ENCODE data around the gene OGDH. TPM values are rescaled to one million over a fixed set of nuclear protein-coding genes. Genes with fewer than 3 reads are reported as not detected.
"Not testable (repeated sequence)": the region's sequence is repeated elsewhere in the genome, so short reads cannot be mapped to it uniquely, and the experiment has no call there.

OGDH gene
- total RNA-seq, 1 experiment from 2014 or later: 56.0 TPM

DNA sequence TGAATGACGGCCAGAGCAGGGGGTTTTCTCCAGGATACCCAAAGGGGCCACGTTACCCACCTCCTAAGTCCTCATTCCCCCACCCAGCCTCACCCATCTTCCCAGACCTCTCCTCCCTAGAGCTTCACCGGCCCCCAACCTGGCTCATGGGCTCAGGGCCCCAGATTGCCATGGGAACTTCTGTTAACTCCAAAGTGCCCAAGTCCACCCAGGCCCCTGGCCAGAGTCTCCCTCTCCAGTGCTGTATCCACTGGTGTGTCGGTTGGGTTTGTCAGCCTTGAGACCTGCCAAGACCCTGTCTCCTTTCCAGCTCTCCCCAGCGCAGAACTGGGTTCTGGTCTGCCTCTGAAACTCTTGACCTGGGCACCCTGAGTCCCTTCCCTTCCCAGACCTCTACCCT lies 105.1 kb downstream of the OGDH start:
- in situ Hi-C loops (cut with HindIII; ENCODE audit: low pct_unique_long_range_greater_than_20kb, low sequenced_read_pairs): no loop called here
- no peak for DNase-seq (ENCODE audit: low read depth)

DNA sequence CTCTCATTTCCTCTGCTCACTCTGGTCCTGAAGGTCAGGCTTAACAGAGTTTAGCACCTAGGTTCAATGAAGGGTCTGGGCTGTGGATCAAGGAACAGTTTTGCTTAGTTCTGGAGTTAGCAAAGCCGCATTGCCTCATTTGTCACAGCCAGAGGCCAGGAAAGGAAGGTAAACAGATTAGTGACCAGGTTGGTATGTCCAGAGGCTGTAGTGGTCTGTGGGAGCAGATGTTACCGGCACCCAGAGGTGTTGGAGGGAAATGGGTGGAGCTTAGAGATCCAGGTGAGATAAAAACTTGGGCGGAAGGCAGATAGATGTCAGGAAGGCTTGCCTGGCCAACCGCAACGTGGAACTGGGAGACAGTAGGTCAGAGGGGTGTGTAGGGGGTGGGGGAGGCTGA lies 105.6 kb downstream of the OGDH start:
- DNase-seq (ENCODE audit: low read depth): no peak
- in situ Hi-C loops (cut with HindIII; ENCODE audit: low pct_unique_long_range_greater_than_20kb, low sequenced_read_pairs): no loop called here

DNA sequence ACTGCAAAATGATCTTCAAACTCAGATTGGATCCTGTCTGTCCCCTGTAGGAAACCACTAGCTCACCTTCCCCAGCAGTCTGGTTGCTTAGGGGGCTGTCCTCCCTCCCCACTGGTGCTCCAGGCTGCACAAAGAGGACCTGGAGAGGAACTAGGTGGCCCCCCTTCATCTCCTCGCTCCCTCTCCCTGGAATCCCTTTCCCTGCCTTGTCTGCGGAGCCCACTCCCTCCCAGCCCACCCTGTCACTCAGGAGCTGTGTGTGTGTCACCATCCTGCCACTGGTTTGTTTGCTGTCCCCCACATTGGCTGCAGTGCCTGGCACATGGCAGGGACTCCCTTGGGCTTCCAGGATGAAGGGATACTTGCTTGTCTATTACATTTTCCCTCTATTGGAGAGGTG lies 106.7 kb downstream of the OGDH start:
- in situ Hi-C loops (cut with HindIII; ENCODE audit: low pct_unique_long_range_greater_than_20kb, low sequenced_read_pairs): no loop called here
- DNase-seq (ENCODE audit: low read depth): no peak

DNA sequence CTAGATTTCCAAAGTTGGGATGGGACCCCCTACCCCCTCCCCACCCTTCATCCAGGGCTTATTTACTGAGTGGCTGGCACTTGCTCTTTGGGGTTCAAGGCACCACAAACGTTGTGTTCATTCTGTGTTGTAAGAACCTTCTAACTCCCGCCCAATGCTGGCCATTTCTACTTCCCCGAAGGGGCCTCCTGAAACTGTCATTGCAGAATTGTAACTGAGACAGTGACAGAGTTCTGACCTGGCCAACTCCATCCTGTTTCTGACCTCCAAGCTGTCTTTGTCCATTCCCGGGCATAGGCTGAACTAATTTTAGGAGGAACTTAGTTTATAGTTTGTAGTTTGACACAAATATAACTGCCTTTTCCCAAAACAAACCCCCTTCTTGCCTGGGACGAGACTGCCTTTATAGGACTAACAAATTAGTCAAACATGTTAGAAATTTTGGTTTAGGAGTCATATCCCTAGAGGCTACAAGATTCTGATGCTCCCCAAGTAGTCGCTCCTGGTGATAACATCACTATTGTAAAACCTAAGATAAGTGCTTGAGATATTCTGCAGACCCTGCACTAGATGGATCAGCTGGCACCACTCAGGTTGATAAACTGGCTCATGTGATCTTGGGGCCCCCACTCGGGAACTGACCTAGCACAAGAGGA lies 107.4 kb downstream of the OGDH start:
- DNase-seq (ENCODE audit: low read depth): no peak
- in situ Hi-C loops (cut with HindIII; ENCODE audit: low pct_unique_long_range_greater_than_20kb, low sequenced_read_pairs): no loop called here

DNA sequence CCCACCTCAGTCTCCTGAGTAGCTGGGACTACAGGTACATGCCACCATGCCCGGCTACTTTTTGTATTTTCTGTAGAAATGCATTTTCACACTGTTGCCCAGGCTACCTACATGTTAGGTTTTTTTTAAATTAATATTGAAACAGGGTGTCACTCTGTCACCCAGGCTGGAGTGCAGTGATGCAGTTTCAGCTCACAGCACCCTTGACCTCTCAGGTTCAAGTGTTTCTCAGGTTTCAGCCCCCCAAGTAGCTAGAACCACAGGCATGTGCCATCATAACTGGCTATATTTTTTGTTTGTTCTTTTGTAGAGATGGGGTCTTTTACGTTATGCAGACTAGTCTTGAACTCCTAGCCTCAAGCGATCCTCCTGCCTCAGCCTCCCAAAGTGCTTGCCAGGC lies 109.8 kb downstream of the OGDH start:
- DNase-seq (ENCODE audit: low read depth): no peak
- in situ Hi-C loops (cut with HindIII; ENCODE audit: low pct_unique_long_range_greater_than_20kb, low sequenced_read_pairs): no loop called here

DNA sequence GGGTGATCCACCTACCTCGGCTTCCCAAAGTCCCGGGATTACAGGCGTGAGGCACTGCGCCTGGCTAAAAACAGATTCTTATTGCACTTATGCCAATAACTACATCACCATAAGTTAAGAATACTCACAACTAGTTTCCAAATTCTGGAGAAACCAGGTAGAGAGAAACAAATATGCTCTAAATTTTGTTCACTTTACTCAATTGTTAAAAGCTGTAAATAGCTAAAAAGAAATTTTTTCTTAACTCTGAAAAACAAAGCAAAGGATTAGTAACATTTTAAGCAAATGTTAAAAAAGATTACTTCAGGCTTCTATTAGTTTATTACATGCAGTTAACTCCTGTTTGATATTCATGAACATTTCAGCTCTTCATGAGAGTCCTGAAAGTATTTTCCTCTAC lies 113.9 kb downstream of the OGDH start:
- DNase-seq (ENCODE audit: low read depth): no peak

DNA sequence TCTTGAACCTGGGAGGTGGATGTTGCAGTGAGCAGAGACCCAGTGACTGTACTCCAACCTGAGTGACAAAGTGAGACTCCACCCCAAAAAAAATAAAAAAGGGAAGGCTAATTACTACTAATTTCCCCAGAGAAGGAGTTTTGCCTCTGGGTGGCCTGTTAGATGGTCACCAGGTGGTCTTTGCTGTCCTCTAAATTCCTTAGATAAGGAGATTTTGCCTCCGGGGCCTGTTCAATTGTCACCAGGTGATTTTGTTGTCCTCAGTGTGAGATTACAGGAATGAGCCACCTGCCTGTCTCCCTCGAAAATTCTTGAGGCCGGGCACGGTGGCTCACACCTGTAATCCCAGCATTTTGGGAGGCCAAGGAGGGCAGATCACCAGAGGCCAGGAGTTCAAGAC lies 117.8 kb downstream of the OGDH start:
- DNase-seq (ENCODE audit: low read depth): no peak
- in situ Hi-C loops (cut with HindIII; ENCODE audit: low pct_unique_long_range_greater_than_20kb, low sequenced_read_pairs): no loop called here

More for the DNA sequence above, 113.9 kb downstream of the OGDH start:
- in situ Hi-C loops (cut with HindIII; ENCODE audit: low pct_unique_long_range_greater_than_20kb, low sequenced_read_pairs): no loop called here

DNA sequence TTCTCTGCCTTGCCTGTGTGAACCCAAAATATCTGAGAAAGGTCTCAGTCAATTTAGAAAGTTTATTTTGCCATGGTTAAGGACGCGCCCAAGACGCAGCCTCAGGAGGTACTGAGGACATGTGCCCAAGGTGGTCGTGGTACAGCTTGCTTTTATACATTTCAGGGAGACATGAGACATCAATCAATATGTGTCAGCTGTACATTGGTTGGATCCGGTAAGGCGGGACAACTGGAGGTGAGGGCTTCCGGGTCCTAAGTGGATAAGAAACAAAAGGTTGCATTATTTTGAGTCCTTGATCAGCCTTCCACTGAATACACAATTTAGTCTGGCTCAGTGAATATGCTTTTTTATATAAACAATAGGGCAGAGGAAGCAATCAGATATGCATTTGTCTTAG lies 119.8 kb downstream of the OGDH start:
- DNase-seq (ENCODE audit: low read depth); in situ Hi-C loops (cut with HindIII; ENCODE audit: low pct_unique_long_range_greater_than_20kb, low sequenced_read_pairs): not testable (repeated sequence)

DNA sequence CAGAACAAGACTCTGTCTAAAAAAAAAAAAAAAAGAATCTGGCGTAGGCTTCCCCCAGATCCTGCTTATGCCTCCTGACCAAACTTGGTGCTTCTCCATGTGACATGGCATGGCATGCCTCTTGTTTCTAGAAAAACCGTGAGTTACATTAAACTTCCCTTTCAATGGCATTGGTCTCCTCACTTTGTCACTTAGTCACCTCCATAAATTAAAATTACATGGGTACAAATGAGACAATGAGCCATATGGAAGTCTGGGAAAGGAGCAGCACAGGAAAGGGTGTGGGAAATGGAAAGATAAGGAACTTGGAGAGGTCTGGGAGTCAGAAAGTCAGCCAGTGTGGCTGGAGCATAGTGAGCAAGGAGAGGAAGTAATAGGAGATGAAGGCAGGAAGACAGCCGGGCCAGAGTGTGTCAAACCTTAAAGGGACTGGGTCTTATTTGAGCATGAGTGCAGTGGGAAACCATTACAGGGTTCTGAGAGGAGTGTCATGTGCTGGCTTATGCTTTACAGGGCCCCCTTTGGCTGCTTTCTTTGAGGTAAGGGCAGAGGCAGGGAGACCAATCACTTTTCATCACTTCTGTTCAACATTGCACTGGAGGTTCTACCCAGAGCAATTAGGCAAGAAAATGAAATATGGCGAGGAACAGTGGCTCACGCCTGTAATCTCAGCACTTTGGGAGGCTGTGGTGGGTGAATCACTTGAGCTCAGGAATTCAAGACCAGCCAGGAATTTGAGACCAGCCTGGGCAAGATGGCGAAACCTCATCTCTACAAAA lies 120.9 kb downstream of the OGDH start:
- no peak for DNase-seq (ENCODE audit: low read depth)
- in situ Hi-C loops (cut with HindIII; ENCODE audit: low pct_unique_long_range_greater_than_20kb, low sequenced_read_pairs): no loop called here

DNA sequence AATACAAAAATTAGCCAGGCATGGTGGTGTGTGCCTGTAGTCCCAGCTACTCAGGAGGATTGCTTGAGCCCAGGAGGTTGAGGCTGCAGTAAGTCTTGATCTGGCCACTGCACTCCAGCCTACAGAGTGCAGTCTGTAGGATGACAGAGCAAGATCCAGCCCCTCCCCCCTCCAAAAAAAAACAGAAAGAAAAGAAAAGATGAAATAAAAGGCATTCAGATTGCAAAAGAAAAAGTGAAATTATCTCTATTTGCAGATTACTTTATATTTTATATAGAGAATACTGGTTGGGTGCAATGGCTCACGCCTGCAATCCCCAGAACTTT lies 121.5 kb downstream of the OGDH start:
- in situ Hi-C loops (cut with HindIII; ENCODE audit: low pct_unique_long_range_greater_than_20kb, low sequenced_read_pairs): no loop called here
- DNase-seq (ENCODE audit: low read depth): no peak

DNA sequence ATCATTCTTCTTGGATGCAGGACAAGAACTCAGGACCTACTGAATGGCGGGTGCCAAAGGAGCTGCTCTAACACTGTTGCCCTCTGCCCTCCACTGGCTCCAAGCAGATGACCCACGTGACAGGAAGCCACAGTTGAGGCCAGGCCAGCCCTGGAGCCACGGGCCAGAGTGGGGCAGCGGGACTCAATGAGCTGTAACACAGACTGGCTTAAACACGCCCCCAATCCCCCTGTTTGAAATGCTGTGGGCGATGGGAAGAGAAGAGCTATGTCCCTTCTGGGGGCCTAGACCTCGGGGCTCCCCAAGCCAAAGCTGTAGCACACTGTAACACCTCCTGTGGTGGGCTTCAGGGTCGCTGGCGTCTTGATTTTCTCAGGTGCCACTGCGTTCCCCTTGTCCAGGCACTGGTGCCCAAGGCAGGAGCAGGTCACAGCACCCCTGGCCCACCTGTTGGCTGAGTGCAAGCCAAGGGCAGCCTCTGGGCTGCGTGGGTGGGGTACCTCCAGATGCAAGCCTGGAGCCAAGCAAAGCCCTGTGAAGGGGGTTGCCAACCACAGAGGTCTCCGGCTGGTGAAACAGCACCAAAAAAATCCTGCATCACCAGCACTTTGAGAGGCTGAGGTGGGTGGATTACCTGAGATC lies 123.6 kb downstream of the OGDH start:
- no peak for DNase-seq (ENCODE audit: low read depth)
- in situ Hi-C loops (cut with HindIII; ENCODE audit: low pct_unique_long_range_greater_than_20kb, low sequenced_read_pairs): no loop called here

DNA sequence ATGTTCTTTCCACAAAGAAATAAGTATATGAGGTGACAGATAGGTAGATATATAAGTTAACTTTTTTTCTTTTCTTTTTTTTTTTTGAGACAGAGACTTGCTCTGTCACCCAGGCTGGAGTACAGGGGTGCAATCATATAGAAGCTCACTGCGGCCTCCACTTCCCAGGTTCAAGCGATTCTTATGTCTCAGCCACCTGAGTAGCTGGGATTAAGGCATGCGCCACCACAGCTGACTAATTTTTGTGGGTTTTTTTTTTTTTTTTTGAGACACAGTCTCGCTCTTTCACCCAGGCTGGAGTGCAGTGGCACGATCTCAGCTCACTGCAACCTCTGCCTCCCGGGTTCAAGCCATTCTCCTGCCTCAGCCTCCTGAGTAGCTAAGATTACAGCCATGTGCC lies 126.5 kb downstream of the OGDH start:
- DNase-seq (ENCODE audit: low read depth); in situ Hi-C loops (cut with HindIII; ENCODE audit: low pct_unique_long_range_greater_than_20kb, low sequenced_read_pairs): not testable (repeated sequence)

DNA sequence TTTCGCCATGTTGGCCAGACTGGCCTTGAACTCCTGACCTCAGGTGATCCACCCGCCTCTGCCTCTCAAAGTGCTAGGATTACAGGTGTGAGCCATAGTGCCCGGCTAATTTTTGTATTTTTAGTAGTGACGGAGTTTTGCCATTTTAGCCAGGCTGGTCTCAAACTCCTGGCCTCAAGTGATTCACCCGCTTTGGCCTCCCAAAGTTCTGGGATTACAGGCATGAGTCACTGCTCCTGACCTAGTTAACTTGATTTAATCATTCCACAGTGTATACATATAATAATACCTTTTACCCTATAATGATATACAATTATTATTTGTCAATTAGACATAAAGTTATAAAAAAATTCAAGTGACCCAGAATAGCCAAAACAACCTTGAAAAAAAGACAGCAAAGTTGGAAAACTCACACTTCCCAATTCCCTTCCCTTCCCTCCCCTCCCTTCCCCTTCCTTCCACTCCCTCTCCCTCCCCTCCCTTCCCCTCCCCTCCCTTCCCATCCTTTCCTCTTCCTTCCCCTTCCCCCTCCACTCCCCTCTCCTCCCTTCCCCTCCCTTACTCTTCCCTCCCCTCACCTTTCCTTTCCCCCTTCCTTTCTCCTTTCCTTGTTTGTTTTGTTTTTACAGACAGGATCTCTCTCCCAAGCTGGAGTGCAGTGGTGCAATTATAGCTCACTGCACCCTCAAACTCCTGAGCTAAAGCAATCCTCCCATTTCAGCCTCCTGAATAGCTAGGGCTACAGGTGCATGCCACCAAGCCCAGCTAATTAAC lies 127.5 kb downstream of the OGDH start:
- in situ Hi-C loops (cut with HindIII; ENCODE audit: low pct_unique_long_range_greater_than_20kb, low sequenced_read_pairs): no loop called here
- DNase-seq (ENCODE audit: low read depth): peak; percentile 46

DNA sequence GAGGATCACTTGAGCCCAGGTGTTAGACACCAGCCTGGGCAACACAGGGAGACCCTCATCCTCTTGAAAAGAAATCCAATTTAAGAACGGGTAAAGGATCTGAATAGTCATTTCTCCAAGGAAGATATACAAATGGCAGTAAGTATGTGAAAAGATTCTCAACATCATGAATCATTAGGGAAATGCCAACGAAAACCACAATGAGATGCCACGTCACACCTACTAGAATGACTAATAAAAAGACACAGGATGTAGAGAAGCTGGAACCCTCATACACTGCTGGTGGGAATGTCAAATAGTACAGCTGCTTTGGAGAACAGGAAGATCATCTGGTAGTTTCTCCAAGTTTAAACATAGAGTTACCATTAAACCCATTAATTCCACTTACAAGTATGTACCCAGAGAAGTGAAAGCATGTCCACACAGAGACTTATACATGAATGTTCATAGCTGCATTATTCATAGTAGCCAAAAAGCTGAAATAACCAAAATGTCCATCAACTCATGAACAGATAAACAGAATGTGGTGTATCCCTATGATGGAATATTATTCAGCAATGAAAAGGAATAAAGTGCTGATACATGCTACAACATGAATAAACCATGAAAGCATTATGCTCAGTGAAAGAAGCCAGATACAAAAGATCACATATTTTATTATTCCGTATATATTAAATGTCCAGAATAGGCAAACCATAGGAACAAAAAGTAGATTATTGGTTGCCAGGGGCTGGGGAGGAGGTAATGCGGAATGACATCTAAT lies 129.2 kb downstream of the OGDH start:
- peak; percentile 93 for DNase-seq (ENCODE audit: low read depth)
- in situ Hi-C loops (cut with HindIII; ENCODE audit: low pct_unique_long_range_greater_than_20kb, low sequenced_read_pairs): no loop called here

DNA sequence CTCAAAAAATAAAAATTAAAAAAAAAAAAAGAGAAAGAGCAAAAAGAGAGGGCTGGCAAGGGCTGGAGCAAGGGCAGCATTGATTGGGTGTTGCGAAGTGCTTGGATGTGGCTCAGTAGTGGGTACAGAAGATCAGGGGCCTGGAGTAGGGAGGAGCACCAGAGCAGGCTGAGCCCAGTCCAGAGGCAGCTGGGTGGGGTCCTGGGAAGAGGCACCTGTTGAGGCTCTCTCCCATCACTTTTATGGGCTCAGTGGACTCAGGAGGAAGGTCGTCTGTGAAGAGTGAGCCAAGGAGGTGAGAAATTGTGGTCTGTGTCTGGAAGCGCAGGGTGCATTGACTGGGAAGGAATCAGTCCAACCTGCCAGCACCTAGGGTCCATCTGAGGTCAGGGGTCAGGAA lies 130.5 kb downstream of the OGDH start:
- DNase-seq (ENCODE audit: low read depth): no peak
- in situ Hi-C loops (cut with HindIII; ENCODE audit: low pct_unique_long_range_greater_than_20kb, low sequenced_read_pairs): no loop called here

DNA sequence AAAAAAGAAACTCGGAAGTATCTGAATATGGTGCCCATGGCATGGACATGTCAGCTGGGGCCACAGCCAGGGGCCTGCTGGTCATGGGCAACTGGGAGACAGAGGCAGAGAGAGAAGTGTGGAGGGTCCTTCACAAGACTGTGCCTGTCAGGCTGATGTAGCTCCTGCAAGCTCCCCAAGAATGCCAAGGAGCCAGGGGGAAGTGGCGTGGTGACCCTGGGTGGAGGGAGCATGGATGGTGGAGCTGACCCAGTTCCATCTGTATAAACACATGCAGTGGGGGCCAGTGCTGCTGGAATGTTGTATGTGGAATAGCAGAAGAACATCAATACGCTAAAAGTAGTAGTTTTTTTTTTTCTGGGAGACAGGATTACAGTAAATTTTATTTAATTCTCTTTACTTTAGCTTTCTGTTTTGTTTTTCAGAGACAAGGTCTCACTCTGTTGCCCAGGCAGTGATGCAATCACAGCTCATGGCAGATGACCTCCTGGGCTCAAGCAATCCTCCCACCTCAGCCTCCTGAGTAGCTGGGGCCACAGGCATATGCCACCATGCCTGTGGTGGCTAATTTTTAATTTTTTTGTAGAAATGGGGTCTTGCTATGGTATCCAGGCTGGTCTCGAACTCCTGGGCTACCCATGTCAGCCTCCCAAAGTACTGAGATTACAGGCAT lies 131.8 kb downstream of the OGDH start:
- in situ Hi-C loops (cut with HindIII; ENCODE audit: low pct_unique_long_range_greater_than_20kb, low sequenced_read_pairs): no loop called here
- DNase-seq (ENCODE audit: low read depth): no peak

DNA sequence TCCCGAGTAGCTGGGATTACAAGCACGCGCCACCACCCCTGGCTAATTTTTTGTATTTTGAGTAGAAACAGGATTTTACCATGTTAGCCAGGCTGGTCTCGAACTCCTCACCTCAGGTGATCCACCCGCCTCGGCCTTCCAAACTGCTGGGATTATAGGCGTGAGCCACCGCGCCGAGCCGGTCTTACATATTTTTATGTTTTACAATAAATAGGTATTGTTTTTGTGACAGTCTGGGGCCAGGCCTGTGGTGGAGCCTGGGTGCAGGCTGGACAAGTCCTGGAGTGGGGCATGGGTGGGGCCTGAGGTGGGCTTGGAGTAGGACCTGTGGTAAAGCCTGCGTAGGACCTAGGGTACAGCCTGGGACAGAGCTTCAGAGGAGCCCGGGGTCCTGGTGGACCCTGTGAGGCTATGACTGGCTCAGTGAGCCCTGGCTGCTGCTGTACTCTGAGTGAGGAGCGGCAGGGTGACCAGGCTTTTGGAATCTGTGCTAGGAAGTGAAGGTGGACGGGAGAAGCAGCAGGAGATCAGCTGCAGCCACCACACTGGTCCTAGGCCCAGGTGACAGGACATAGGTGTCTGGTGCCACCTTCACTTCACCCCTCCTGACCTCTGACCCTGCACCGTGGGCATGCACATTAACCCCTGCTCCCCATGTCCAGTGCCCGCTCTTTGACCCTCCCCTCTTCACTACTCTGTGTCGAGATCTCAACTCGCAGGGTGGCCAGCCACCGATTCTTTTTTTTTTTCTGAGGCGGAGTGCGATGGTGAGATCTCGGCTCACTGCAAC lies 132.6 kb downstream of the OGDH start:
- in situ Hi-C loops (cut with HindIII; ENCODE audit: low pct_unique_long_range_greater_than_20kb, low sequenced_read_pairs): no loop called here
- DNase-seq (ENCODE audit: low read depth): no peak
